Liver (tissue), 3 donors: ENCODE measurements around the gene TMTC2.

Source experiments
- EGR1 ChIP-seq, 2 donors: IDR thresholded peaks; 2 replicates each; pipeline ENCODE4 v1.6.1; 2016 to 2018; ENCODE audit warnings: antibody characterized with exemption in 2 of 2, low read depth in 2 of 2
- GABPA ChIP-seq, 2 donors: IDR thresholded peaks in 1 of 2; conservative IDR thresholded peaks in 1 of 2; 2 replicates each; pipeline ENCODE4 v1.6.1; 2016; ENCODE audit warnings: antibody characterized with exemption in 2 of 2, mild to moderate bottlenecking in 1 of 2, moderate library complexity in 1 of 2
- JUND ChIP-seq, 2 donors: IDR thresholded peaks; 2 replicates each; pipeline ENCODE4 v1.6.1; 2016; ENCODE audit warnings: antibody characterized with exemption in 2 of 2
- RAD21 ChIP-seq, 2 donors: IDR thresholded peaks; 2 replicates each; pipeline ENCODE4 v1.6.1; 2016; ENCODE audit warnings: antibody characterized with exemption in 2 of 2, mild to moderate bottlenecking in 2 of 2
- TAF1 ChIP-seq: conservative IDR thresholded peaks from 2 replicates; pipeline ENCODE4 v1.6.1; 2016; ENCODE audit warnings: antibody characterized with exemption, mild to moderate bottlenecking
- YY1 ChIP-seq: IDR thresholded peaks from 2 replicates; pipeline ENCODE4 v1.6.1; 2016; ENCODE audit warnings: antibody characterized with exemption, mild to moderate bottlenecking
- TF ChIP-seq, protein P1 (sequence below): fragments of 150-350 bp; IDR thresholded peaks from 2 replicates; pipeline ENCODE4 v1.5.1; 2017; ENCODE audit warnings: improper control_type of control experiment, low read depth, low read length; ENCODE audit not compliant: missing input control
- TF ChIP-seq, protein P2 (sequence below): IDR thresholded peaks from 2 replicates; pipeline ENCODE4 v1.6.1; 2016; ENCODE audit warnings: antibody characterized with exemption
- TF ChIP-seq, protein P3 (sequence below): IDR thresholded peaks from 2 replicates; pipeline ENCODE4 v1.6.1; 2016; ENCODE audit warnings: antibody characterized with exemption
- TF ChIP-seq, protein P4 (sequence below): IDR thresholded peaks from 2 replicates; pipeline ENCODE4 v1.6.1; 2016; ENCODE audit warnings: antibody characterized with exemption
- donor health status: healthy.
- donor health status: healthy.

DNA sequence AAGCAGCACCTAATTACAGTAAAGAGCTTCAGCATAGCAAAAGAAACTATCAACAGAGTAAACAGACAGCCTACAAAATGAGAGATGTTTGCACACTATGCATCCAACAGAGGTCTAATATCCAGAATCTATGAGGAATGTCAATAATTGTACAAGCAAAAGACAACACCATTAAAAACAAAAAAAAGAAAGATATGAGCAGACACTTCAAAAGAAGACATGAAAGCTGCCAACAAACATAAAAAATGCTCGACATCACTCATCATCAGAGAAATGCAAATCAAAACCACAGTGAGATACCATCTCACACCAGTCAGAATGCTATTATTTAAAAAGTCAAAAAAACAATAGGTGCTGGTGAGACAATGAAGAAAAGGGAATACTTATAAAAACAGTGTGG lies 273.1 kb downstream of the TMTC2 start:
- TF ChIP-seq, protein P1, sequence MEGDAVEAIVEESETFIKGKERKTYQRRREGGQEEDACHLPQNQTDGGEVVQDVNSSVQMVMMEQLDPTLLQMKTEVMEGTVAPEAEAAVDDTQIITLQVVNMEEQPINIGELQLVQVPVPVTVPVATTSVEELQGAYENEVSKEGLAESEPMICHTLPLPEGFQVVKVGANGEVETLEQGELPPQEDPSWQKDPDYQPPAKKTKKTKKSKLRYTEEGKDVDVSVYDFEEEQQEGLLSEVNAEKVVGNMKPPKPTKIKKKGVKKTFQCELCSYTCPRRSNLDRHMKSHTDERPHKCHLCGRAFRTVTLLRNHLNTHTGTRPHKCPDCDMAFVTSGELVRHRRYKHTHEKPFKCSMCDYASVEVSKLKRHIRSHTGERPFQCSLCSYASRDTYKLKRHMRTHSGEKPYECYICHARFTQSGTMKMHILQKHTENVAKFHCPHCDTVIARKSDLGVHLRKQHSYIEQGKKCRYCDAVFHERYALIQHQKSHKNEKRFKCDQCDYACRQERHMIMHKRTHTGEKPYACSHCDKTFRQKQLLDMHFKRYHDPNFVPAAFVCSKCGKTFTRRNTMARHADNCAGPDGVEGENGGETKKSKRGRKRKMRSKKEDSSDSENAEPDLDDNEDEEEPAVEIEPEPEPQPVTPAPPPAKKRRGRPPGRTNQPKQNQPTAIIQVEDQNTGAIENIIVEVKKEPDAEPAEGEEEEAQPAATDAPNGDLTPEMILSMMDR = no peak
- no peak for TF ChIP-seq JUND (IDR thresholded peaks at IDR 0.05)
- no peak for TF ChIP-seq RAD21 (IDR thresholded peaks at IDR 0.05)
- TF ChIP-seq, protein P2, sequence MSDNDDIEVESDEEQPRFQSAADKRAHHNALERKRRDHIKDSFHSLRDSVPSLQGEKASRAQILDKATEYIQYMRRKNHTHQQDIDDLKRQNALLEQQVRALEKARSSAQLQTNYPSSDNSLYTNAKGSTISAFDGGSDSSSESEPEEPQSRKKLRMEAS = no peak
- TF ChIP-seq, protein P3, sequence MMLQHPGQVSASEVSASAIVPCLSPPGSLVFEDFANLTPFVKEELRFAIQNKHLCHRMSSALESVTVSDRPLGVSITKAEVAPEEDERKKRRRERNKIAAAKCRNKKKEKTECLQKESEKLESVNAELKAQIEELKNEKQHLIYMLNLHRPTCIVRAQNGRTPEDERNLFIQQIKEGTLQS = no peak
- no peak for TF ChIP-seq TAF1
- no peak for TF ChIP-seq EGR1 (IDR thresholded peaks at IDR 0.05; ENCODE audit: low read depth in 2 of 2)
- no peak for TF ChIP-seq YY1
- TF ChIP-seq, protein P4, sequence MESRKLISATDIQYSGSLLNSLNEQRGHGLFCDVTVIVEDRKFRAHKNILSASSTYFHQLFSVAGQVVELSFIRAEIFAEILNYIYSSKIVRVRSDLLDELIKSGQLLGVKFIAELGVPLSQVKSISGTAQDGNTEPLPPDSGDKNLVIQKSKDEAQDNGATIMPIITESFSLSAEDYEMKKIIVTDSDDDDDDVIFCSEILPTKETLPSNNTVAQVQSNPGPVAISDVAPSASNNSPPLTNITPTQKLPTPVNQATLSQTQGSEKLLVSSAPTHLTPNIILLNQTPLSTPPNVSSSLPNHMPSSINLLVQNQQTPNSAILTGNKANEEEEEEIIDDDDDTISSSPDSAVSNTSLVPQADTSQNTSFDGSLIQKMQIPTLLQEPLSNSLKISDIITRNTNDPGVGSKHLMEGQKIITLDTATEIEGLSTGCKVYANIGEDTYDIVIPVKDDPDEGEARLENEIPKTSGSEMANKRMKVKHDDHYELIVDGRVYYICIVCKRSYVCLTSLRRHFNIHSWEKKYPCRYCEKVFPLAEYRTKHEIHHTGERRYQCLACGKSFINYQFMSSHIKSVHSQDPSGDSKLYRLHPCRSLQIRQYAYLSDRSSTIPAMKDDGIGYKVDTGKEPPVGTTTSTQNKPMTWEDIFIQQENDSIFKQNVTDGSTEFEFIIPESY = no peak
- no peak for TF ChIP-seq GABPA (IDR thresholded peaks at IDR 0.05 in 1 of 2, conservative IDR thresholded peaks at IDR 0.05 in 1 of 2)
